SK-N-SH treated with all-trans-retinoic acid at 6 μM for 48 hours (cell line): ENCODE results near the gene AFAP1.

ENCODE experiments used
- GLIS3 ChIP-seq: fragments of 250-450 bp; sonication (Bioruptor Pico); IDR thresholded peaks from 2 replicates; pipeline ENCODE4 v1.5.0; 2020; ENCODE audit warnings: mild to moderate bottlenecking, moderate library complexity
- TSHZ2 ChIP-seq: fragments of 250-450 bp; sonication (Bioruptor Pico); IDR thresholded peaks from 2 replicates; pipeline ENCODE4 v1.5.0; 2020; ENCODE audit warnings: mild to moderate bottlenecking, moderate library complexity
- ZFP3 ChIP-seq: fragments of 250-450 bp; sonication (Bioruptor Pico); IDR thresholded peaks from 2 replicates; pipeline ENCODE4 v1.5.0; 2020; ENCODE audit warnings: mild to moderate bottlenecking, moderate library complexity
- ZFP30 ChIP-seq: fragments of 450-650 bp; formaldehyde crosslinking; IDR thresholded peaks from 2 replicates; pipeline ENCODE4 v1.5.0; 2022; ENCODE audit warnings: mild to moderate bottlenecking, moderate library complexity
- ZNF565 ChIP-seq: fragments of 450-650 bp; formaldehyde crosslinking; conservative IDR thresholded peaks from 2 replicates; pipeline ENCODE4 v1.5.0; 2020; ENCODE audit warnings: low read depth, mild to moderate bottlenecking, moderate library complexity
- ZNF8 ChIP-seq: fragments of 450-650 bp; formaldehyde crosslinking; IDR thresholded peaks from 2 replicates; pipeline ENCODE4 v1.5.0; 2020; ENCODE audit warnings: mild to moderate bottlenecking, moderate library complexity
- TF ChIP-seq, protein P1 (sequence below): fragments of 250-450 bp; sonication (Bioruptor Pico); IDR thresholded peaks from 2 replicates; pipeline ENCODE4 v1.5.1; 2020; ENCODE audit warnings: low read depth, mild to moderate bottlenecking, moderate library complexity

GRCh38 chr4:7880683-7881082 is 59.0 kb downstream of the AFAP1 start:
- TF ChIP-seq, protein P1, sequence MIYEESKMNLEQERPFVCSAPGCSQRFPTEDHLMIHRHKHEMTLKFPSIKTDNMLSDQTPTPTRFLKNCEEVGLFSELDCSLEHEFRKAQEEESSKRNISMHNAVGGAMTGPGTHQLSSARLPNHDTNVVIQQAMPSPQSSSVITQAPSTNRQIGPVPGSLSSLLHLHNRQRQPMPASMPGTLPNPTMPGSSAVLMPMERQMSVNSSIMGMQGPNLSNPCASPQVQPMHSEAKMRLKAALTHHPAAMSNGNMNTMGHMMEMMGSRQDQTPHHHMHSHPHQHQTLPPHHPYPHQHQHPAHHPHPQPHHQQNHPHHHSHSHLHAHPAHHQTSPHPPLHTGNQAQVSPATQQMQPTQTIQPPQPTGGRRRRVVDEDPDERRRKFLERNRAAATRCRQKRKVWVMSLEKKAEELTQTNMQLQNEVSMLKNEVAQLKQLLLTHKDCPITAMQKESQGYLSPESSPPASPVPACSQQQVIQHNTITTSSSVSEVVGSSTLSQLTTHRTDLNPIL (CRISPR knock-in tag): no peak
- TF ChIP-seq ZFP3 (CRISPR knock-in tag): no peak
- no peak for TF ChIP-seq ZFP30
- no peak for TF ChIP-seq GLIS3 (CRISPR knock-in tag)
- no peak for TF ChIP-seq ZNF565 (CRISPR knock-in tag)
- TF ChIP-seq ZNF8 (CRISPR knock-in tag): no peak
- TF ChIP-seq TSHZ2 (CRISPR knock-in tag): no peak
